Measurements from ENCODE around the gene EXD3.

Gene EXD3

GRCh38 chr9:137365552-137366444 lies 57.2 kb downstream of the EXD3 start:
- no peak for DNase-seq (ENCODE audit: low read depth)
- H3K4me3 ChIP-seq (ENCODE audit: low read depth, low read length): no peak overlapping the region
- no peak for TF ChIP-seq CTCF (IDR thresholded peaks at IDR 0.05; ENCODE audit: low read depth, low read length, missing control alignments)

GRCh38 chr9:137365056-137365455 lies 57.9 kb downstream of the EXD3 start:
- no peak overlapping the region for H3K4me3 ChIP-seq (ENCODE audit: low read depth, low read length)
- no peak for DNase-seq (ENCODE audit: low read depth)
- no peak for TF ChIP-seq CTCF (IDR thresholded peaks at IDR 0.05; ENCODE audit: low read depth, low read length, missing control alignments)

GRCh38 chr9:137359850-137360249 lies 63.1 kb downstream of the EXD3 start:
- no peak for DNase-seq (ENCODE audit: low read depth)
- no peak for TF ChIP-seq CTCF (IDR thresholded peaks at IDR 0.05; ENCODE audit: low read depth, low read length, missing control alignments)
- no peak overlapping the region for H3K4me3 ChIP-seq (ENCODE audit: low read depth, low read length)

GRCh38 chr9:137358126-137358525 lies 64.8 kb downstream of the EXD3 start:
- TF ChIP-seq CTCF (IDR thresholded peaks at IDR 0.05; ENCODE audit: low read depth, low read length, missing control alignments): no peak
- no peak overlapping the region for H3K4me3 ChIP-seq (ENCODE audit: low read depth, low read length)
- DNase-seq (ENCODE audit: low read depth): no peak

GRCh38 chr9:137357166-137357565 lies 65.8 kb downstream of the EXD3 start:
- no peak for TF ChIP-seq CTCF (IDR thresholded peaks at IDR 0.05; ENCODE audit: low read depth, low read length, missing control alignments)
- H3K4me3 ChIP-seq (ENCODE audit: low read depth, low read length): no peak overlapping the region
- no peak for DNase-seq (ENCODE audit: low read depth)

GRCh38 chr9:137355761-137356365 lies 67.1 kb downstream of the EXD3 start:
- DNase-seq (ENCODE audit: low read depth): no peak
- H3K4me3 ChIP-seq (ENCODE audit: low read depth, low read length): no peak overlapping the region
- no peak for TF ChIP-seq CTCF (IDR thresholded peaks at IDR 0.05; ENCODE audit: low read depth, low read length, missing control alignments)
